Esophagus squamous epithelium (tissue), 4 donors: ENCODE data around the gene RGS7.

Experiments used
- POLR2A ChIP-seq, 4 donors: fragments of 450-650 bp; IDR thresholded peaks; one replicate each; pipeline ENCODE4 v1.6.1; 2017; ENCODE audit warnings: antibody characterized with exemption in 4 of 4, mild to moderate bottlenecking in 4 of 4, moderate library complexity in 3 of 4
- TF ChIP-seq, protein P1 (sequence below), 6 experiments: fragments of 450-650 bp in 4 of 6; fragments of 200-600 bp in 2 of 6; sonication (generic) in 2 of 6; IDR thresholded peaks; one replicate each; pipeline ENCODE4 v1.5.1; 2016 to 2019; ENCODE audit warnings: antibody characterized with exemption in 6 of 6, mild to moderate bottlenecking in 4 of 6, moderate library complexity in 4 of 6

DNA sequence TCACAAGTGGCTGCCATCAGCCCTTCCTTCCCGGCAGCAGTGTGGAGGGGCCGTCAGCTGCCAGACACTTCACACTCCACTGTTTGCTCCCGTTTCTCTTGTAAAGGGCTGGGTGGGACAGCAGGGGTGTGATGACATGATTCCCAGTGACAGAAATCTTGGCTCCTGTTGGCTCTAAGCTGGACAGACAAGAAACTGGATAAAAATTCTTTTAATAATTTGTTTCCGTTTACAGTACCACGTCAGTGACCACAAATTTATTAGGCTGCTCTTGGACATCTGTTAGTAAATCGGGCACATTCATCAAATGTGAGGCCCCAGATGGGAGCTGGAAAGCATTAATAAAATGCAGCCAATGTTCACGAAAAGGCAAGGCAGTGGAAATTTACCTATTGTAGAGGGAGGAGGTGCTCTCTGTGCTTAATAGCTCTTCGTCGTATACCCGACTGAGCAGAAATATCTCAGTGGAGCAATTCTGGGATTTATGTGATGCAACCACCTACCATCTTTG lies 391.4 kb downstream of the RGS7 start:
- TF ChIP-seq, protein P1, sequence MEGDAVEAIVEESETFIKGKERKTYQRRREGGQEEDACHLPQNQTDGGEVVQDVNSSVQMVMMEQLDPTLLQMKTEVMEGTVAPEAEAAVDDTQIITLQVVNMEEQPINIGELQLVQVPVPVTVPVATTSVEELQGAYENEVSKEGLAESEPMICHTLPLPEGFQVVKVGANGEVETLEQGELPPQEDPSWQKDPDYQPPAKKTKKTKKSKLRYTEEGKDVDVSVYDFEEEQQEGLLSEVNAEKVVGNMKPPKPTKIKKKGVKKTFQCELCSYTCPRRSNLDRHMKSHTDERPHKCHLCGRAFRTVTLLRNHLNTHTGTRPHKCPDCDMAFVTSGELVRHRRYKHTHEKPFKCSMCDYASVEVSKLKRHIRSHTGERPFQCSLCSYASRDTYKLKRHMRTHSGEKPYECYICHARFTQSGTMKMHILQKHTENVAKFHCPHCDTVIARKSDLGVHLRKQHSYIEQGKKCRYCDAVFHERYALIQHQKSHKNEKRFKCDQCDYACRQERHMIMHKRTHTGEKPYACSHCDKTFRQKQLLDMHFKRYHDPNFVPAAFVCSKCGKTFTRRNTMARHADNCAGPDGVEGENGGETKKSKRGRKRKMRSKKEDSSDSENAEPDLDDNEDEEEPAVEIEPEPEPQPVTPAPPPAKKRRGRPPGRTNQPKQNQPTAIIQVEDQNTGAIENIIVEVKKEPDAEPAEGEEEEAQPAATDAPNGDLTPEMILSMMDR (IDR thresholded peaks at IDR 0.05), result no peak
- TF ChIP-seq POLR2A (IDR thresholded peaks at IDR 0.05), result no peak
